ENCODE measurements around the gene TECTA.

TECTA gene

DNA sequence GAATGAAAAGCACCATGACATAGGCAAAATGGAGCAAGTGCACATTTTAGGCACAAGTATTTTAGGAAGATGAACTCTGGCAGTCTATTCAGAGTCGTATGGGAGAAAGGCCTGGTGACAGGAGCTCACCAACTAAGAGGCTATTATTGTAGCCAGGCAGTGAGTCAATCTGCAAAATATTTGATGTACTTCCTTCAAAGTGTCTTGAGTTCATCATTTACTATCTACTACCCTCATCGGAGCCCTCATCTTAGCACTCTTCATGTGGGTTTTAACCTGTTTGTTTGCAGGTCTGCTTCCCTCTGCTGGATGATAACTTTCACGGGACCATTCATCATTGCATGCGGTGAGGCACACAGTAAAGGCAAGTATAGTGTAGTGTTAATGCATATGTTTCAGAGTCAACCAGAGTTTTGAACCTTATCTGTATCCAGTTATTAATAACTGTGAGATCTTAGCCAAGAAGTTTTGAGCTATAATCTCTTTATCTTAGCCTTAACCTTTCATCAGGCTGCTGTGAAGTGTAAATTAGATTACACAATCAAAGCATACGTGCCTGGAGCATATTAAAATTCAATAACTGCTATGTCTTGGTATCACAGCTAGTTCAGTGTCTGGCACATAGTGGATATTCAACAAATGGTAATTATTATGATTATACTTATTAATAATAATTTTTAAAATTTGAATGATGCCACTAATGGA lies 120.6 kb downstream of the TECTA start:
- TF ChIP-seq, protein P1, sequence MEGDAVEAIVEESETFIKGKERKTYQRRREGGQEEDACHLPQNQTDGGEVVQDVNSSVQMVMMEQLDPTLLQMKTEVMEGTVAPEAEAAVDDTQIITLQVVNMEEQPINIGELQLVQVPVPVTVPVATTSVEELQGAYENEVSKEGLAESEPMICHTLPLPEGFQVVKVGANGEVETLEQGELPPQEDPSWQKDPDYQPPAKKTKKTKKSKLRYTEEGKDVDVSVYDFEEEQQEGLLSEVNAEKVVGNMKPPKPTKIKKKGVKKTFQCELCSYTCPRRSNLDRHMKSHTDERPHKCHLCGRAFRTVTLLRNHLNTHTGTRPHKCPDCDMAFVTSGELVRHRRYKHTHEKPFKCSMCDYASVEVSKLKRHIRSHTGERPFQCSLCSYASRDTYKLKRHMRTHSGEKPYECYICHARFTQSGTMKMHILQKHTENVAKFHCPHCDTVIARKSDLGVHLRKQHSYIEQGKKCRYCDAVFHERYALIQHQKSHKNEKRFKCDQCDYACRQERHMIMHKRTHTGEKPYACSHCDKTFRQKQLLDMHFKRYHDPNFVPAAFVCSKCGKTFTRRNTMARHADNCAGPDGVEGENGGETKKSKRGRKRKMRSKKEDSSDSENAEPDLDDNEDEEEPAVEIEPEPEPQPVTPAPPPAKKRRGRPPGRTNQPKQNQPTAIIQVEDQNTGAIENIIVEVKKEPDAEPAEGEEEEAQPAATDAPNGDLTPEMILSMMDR (IDR thresholded peaks at IDR 0.05; ENCODE audit: insufficient read depth, low read depth, low read length, missing control alignments) = no peak
- DNase-seq (ENCODE audit: low read depth) = no peak
- H3K4me3 ChIP-seq (ENCODE audit: low read depth, low read length) = no peak overlapping the region

DNA sequence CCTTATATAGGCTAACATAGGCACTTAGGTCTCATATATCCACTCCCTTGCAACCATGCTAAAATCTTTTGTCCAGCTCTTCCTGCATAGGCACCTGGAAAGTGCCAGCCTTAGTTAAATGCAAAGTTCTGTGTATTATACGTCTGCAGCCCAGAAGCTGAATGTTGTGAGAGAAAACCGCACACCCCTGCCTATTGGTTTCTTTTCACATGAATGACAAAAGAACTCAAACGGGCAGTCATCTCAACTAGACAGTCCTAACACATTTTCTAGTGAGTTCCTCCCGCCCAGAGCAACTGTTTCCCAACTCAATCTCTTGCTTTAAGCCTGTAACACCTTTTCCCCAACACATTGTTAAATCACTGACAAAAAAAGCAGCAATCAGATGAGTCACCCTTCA lies 122.1 kb downstream of the TECTA start:
- TF ChIP-seq, protein P1 (IDR thresholded peaks at IDR 0.05; ENCODE audit: insufficient read depth, low read depth, low read length, missing control alignments) = no peak
- H3K4me3 ChIP-seq (ENCODE audit: low read depth, low read length) = no peak overlapping the region
- no peak for DNase-seq (ENCODE audit: low read depth)

DNA sequence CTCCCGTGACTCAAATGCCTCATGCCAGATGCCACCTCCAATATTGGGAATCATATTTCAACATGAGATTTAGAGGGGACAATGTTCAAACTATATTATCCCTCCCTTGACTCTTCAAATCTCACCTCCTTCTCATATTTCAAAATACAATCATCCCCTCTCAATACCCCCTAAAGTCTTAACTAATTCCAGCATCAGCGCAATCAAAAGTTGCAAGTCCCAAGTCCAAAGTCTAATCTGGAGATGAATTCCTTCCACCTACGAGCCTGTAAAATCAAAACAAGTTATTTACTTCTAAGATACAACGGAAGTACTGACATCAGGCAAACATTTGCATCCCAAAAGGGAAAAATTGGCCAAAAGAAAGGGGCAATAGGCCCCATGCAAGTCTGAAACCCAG lies 124.3 kb downstream of the TECTA start:
- no peak for DNase-seq (ENCODE audit: low read depth)
- TF ChIP-seq, protein P1 (IDR thresholded peaks at IDR 0.05; ENCODE audit: insufficient read depth, low read depth, low read length, missing control alignments) = no peak
- H3K4me3 ChIP-seq (ENCODE audit: low read depth, low read length) = no peak overlapping the region

DNA sequence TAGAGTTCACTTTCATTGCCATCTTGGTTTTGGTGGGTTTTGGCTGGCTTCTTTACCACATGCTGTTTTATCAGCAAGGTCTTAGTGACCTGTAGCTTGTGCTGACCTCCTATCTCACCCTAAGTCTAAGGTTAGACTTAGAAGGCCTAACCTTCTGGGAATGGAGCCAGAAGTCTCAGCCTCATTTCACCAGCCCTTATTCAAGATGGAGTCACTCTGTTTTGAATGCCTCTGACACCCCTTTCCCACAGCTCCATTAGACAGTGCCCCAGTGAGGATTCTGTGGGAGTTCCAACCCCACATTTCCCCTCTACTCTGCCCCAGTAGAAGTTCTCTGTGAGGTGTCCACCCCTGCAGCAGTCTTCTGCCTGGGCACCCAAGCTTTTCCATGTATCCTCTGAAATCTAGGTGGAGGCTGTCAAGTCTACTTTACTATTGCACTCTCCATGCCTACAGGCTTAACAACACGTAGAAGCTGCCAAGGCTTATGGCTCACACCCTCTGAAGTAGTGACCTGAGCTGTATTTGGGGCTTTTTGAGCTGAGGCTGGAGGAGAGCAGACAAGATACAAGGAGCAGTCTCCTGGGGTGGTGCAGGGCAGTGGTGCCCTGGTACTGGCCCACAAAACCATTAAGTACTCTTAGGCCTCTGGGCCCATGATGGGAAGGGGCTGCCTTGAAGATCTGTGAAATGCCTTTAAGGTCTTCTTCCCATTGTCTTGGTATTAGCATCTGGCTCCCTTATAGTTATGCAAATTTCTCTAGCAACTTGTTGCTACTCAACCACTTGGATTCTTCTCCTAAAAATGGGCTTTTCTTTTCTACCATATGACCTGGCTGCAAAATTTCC lies 125.6 kb downstream of the TECTA start:
- TF ChIP-seq, protein P1 (IDR thresholded peaks at IDR 0.05; ENCODE audit: insufficient read depth, low read depth, low read length, missing control alignments) = no peak
- H3K4me3 ChIP-seq (ENCODE audit: low read depth, low read length) = no peak overlapping the region
- DNase-seq (ENCODE audit: low read depth) = peak; percentile 71

DNA sequence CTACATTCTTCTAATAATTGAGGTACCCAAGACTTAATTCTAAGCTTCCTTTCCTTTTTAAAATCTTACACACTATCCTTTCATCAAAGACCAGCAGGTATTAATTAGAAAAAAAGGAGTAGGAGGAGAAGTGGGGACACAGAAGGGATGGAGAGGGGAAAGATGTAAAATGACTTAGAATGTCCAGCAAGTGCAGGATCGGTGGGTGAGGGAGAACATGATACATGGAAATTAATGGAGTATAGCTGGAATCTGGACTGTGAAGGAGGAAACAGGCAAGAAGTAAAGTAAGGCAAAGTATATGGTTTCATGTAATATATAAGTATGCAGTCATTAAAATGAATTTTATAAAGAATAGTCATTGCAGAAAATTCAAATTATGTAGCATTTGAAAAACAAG lies 127.8 kb downstream of the TECTA start:
- TF ChIP-seq, protein P1 (IDR thresholded peaks at IDR 0.05; ENCODE audit: insufficient read depth, low read depth, low read length, missing control alignments) = no peak

DNA sequence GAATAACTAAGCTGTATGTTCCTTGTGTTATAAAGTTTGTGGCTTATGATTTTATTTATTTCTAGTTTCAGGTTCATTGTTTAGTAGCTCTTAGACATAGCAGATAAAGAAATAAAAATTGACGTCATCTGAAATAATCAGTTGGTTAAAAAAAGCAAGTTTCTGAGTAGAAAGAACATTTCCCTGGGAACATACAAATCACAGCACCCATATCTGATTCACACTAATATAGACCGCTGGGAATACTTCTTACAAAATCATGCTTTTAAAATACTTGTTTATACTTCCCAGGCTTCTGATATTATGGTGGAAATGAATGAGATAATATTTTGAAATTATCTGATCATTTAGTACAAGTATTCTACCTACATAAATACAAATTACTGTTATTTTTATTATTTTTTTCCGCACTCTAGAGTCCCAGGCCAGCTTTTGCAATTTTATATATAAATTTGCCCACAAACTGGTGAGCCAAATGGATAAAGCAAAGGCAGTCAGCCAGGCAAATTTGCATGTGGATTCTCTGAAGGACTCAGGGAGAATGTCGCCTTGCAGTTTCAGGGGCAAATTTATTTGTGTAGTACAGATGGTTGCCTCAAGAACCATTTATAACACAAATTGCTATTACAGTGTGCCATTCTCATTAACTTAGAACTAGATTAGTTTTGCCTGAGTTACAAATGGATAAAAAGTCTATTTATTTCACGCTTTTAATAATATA lies 128.6 kb downstream of the TECTA start:
- no peak for DNase-seq (ENCODE audit: low read depth)
- H3K4me3 ChIP-seq (ENCODE audit: low read depth, low read length) = no peak overlapping the region
- TF ChIP-seq, protein P1 (IDR thresholded peaks at IDR 0.05; ENCODE audit: insufficient read depth, low read depth, low read length, missing control alignments) = no peak

More for the DNA sequence above, 127.8 kb downstream of the TECTA start:
- no peak for DNase-seq (ENCODE audit: low read depth)
- no peak overlapping the region for H3K4me3 ChIP-seq (ENCODE audit: low read depth, low read length)
